ENCODE data around the gene DPM3. TPM values are rescaled to one million over a fixed set of nuclear protein-coding genes. Genes with fewer than 3 reads are reported as not detected.

DPM3 gene
- total and polyA plus RNA-seq, 2 of the 13 experiments (the other 11 are each of a cell fraction or from before 2014, with no cell fraction given), result 23.2 to 53.4 TPM

DNA sequence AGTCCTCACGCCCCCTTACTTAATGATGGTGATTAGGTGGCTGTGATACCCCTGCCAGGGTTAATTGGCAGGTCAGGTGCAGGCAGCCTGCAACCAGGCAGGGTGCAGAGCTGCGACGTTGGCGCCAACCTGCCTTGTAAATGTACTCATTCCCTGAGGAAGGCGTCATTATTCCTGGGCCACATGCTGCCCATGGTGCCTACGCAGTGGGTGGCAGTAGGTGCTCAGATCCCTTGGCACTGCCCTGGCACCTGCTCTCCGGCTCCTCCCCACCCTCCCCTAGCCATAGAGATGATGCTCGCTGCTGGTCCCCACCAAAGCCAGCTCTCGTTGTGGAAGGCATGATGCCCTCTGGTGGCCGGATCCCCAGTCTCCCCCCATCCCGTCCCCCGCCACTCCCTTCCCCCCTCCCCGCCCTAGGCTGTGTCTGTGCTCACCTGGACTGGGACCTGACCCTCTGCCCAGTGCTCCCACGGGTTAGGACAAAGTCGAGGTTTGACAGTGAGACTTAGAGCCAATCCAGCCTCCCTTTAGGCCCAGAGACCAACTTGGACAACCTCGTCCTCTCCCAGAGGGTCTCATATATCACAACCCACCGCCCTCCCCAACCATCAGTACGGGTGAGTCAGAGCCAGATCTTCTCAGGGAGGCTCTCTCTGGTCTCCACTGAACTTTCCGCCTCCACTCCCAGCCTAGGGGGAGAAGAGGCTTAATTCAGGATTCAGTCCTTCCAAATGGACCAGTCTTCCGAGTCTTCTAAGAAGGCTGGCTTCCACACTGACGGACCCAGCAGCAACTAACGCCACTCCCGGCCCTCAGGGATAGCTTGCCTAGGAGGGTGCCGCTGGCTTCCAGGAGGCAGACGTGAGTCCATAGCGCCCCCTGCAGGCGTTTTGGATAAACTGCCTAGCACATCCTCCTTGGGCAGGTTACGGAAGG, 27.1 kb upstream of the DPM3 start (continued):
- TF ChIP-seq, protein P1, sequence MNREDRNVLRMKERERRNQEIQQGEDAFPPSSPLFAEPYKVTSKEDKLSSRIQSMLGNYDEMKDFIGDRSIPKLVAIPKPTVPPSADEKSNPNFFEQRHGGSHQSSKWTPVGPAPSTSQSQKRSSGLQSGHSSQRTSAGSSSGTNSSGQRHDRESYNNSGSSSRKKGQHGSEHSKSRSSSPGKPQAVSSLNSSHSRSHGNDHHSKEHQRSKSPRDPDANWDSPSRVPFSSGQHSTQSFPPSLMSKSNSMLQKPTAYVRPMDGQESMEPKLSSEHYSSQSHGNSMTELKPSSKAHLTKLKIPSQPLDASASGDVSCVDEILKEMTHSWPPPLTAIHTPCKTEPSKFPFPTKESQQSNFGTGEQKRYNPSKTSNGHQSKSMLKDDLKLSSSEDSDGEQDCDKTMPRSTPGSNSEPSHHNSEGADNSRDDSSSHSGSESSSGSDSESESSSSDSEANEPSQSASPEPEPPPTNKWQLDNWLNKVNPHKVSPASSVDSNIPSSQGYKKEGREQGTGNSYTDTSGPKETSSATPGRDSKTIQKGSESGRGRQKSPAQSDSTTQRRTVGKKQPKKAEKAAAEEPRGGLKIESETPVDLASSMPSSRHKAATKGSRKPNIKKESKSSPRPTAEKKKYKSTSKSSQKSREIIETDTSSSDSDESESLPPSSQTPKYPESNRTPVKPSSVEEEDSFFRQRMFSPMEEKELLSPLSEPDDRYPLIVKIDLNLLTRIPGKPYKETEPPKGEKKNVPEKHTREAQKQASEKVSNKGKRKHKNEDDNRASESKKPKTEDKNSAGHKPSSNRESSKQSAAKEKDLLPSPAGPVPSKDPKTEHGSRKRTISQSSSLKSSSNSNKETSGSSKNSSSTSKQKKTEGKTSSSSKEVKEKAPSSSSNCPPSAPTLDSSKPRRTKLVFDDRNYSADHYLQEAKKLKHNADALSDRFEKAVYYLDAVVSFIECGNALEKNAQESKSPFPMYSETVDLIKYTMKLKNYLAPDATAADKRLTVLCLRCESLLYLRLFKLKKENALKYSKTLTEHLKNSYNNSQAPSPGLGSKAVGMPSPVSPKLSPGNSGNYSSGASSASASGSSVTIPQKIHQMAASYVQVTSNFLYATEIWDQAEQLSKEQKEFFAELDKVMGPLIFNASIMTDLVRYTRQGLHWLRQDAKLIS (CRISPR knock-in tag; IDR thresholded peaks at IDR 0.05), result no peak
- TF ChIP-seq ZNF12 (CRISPR knock-in tag; IDR thresholded peaks at IDR 0.05), result no peak
- no peak for TF ChIP-seq TP53 (CRISPR knock-in tag; conservative IDR thresholded peaks at IDR 0.05)
- no peak for TF ChIP-seq TCF12 (IDR thresholded peaks at IDR 0.05)
- no peak for TF ChIP-seq TCF12 (CRISPR knock-in tag; IDR thresholded peaks at IDR 0.05)
- TF ChIP-seq, protein P2, sequence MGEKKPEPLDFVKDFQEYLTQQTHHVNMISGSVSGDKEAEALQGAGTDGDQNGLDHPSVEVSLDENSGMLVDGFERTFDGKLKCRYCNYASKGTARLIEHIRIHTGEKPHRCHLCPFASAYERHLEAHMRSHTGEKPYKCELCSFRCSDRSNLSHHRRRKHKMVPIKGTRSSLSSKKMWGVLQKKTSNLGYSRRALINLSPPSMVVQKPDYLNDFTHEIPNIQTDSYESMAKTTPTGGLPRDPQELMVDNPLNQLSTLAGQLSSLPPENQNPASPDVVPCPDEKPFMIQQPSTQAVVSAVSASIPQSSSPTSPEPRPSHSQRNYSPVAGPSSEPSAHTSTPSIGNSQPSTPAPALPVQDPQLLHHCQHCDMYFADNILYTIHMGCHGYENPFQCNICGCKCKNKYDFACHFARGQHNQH (CRISPR knock-in tag; IDR thresholded peaks at IDR 0.05), result peak; percentile 41; the same call in 1 of the 2 replicates
- no peak for TF ChIP-seq ZNF264 (CRISPR knock-in tag; IDR thresholded peaks at IDR 0.05)
- no peak for TF ChIP-seq ZNF124 (CRISPR knock-in tag; IDR thresholded peaks at IDR 0.05)
- TF ChIP-seq JARID2 (CRISPR knock-in tag; IDR thresholded peaks at IDR 0.05; ENCODE audit: insufficient replicate concordance), result no peak
- TF ChIP-seq ZNF558 (CRISPR knock-in tag; IDR thresholded peaks at IDR 0.05; ENCODE audit: borderline replicate concordance), result no peak
- TF ChIP-seq MZF1 (CRISPR knock-in tag; IDR thresholded peaks at IDR 0.05; ENCODE audit: borderline replicate concordance), result no peak
- no peak for TF ChIP-seq ZNF205 (CRISPR knock-in tag; IDR thresholded peaks at IDR 0.05)
- TF ChIP-seq, protein P3, sequence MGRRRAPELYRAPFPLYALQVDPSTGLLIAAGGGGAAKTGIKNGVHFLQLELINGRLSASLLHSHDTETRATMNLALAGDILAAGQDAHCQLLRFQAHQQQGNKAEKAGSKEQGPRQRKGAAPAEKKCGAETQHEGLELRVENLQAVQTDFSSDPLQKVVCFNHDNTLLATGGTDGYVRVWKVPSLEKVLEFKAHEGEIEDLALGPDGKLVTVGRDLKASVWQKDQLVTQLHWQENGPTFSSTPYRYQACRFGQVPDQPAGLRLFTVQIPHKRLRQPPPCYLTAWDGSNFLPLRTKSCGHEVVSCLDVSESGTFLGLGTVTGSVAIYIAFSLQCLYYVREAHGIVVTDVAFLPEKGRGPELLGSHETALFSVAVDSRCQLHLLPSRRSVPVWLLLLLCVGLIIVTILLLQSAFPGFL (CRISPR knock-in tag; IDR thresholded peaks at IDR 0.05), result no peak
- TF ChIP-seq STAT5B (CRISPR knock-in tag; IDR thresholded peaks at IDR 0.05), result no peak
- TF ChIP-seq, protein P4, sequence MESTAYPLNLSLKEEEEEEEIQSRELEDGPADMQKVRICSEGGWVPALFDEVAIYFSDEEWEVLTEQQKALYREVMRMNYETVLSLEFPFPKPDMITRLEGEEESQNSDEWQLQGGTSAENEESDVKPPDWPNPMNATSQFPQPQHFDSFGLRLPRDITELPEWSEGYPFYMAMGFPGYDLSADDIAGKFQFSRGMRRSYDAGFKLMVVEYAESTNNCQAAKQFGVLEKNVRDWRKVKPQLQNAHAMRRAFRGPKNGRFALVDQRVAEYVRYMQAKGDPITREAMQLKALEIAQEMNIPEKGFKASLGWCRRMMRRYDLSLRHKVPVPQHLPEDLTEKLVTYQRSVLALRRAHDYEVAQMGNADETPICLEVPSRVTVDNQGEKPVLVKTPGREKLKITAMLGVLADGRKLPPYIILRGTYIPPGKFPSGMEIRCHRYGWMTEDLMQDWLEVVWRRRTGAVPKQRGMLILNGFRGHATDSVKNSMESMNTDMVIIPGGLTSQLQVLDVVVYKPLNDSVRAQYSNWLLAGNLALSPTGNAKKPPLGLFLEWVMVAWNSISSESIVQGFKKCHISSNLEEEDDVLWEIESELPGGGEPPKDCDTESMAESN (CRISPR knock-in tag; conservative IDR thresholded peaks at IDR 0.05), result no peak
- TF ChIP-seq, protein P5, sequence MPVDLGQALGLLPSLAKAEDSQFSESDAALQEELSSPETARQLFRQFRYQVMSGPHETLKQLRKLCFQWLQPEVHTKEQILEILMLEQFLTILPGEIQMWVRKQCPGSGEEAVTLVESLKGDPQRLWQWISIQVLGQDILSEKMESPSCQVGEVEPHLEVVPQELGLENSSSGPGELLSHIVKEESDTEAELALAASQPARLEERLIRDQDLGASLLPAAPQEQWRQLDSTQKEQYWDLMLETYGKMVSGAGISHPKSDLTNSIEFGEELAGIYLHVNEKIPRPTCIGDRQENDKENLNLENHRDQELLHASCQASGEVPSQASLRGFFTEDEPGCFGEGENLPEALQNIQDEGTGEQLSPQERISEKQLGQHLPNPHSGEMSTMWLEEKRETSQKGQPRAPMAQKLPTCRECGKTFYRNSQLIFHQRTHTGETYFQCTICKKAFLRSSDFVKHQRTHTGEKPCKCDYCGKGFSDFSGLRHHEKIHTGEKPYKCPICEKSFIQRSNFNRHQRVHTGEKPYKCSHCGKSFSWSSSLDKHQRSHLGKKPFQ (CRISPR knock-in tag; IDR thresholded peaks at IDR 0.05; ENCODE audit: insufficient replicate concordance), result no peak
- no peak for TF ChIP-seq ZNF572 (CRISPR knock-in tag; IDR thresholded peaks at IDR 0.05)
- TF ChIP-seq ZNF660 (CRISPR knock-in tag; IDR thresholded peaks at IDR 0.05; ENCODE audit: borderline replicate concordance, low read depth), result no peak
- no peak for TF ChIP-seq ZNF841 (CRISPR knock-in tag; IDR thresholded peaks at IDR 0.05; ENCODE audit: borderline replicate concordance)
- no peak; the same call in 1 of the 2 replicates for TF ChIP-seq ZNF550 (CRISPR knock-in tag; IDR thresholded peaks at IDR 0.05; ENCODE audit: borderline replicate concordance)
